Superior temporal gyrus (tissue), 1 donor: ENCODE measurements around the gene FBXO28.

Experiments used
- DNase-seq: peaks from one replicate; pipeline ENCODE4 v3.0.0-alpha.2; 2016; ENCODE audit errors: extremely low spot score

FBXO28 gene

GRCh38 chr1:224095339-224095738, 18.6 kb upstream of the FBXO28 start:
- no peak for DNase-seq

GRCh38 chr1:224095867-224096266, 18.0 kb upstream of the FBXO28 start:
- DNase-seq, result no peak

- no peak for DNase-seq
Measured at GRCh38 chr1:224096773-224097172, 17.1 kb upstream of the FBXO28 start.

- DNase-seq, result no peak
Measured at GRCh38 chr1:224098007-224098406, 15.9 kb upstream of the FBXO28 start.

- DNase-seq, result no peak
Measured at GRCh38 chr1:224106568-224107281, 7.2 kb upstream of the FBXO28 start.

GRCh38 chr1:224107282-224107625, 6.7 kb upstream of the FBXO28 start:
- DNase-seq, result no peak

GRCh38 chr1:224108991-224109390, 4.9 kb upstream of the FBXO28 start:
- DNase-seq, result no peak

GRCh38 chr1:224109981-224110380, 3.9 kb upstream of the FBXO28 start:
- no peak for DNase-seq

- no peak for DNase-seq
Measured at GRCh38 chr1:224113005-224113404, 906 bp upstream of the FBXO28 start.

- DNase-seq, result no peak
Measured at GRCh38 chr1:224113545-224113917, 380 bp upstream of the FBXO28 start.

- DNase-seq, result peak; percentile 52
Measured at GRCh38 chr1:224114787-224115175, 870 bp downstream of the FBXO28 start.

- peak; percentile 83 for DNase-seq
Measured at GRCh38 chr1:224116131-224116530, 2.2 kb downstream of the FBXO28 start.

- no peak for DNase-seq
Measured at GRCh38 chr1:224118688-224119087, 4.8 kb downstream of the FBXO28 start.

- no peak for DNase-seq
Measured at GRCh38 chr1:224123136-224123535, 9.2 kb downstream of the FBXO28 start.

GRCh38 chr1:224124220-224124619, 10.3 kb downstream of the FBXO28 start:
- DNase-seq, result no peak

- no peak for DNase-seq
Measured at GRCh38 chr1:224127925-224128819, 14.3 kb downstream of the FBXO28 start.

GRCh38 chr1:224131253-224131652, 17.3 kb downstream of the FBXO28 start:
- DNase-seq, result no peak

GRCh38 chr1:224132901-224133300, 19.0 kb downstream of the FBXO28 start:
- DNase-seq, result no peak

GRCh38 chr1:224133741-224134299, 19.9 kb downstream of the FBXO28 start:
- DNase-seq, result no peak

GRCh38 chr1:224137518-224137917, 23.6 kb downstream of the FBXO28 start:
- DNase-seq, result no peak

GRCh38 chr1:224138198-224138597, 24.3 kb downstream of the FBXO28 start:
- DNase-seq, result no peak

- no peak for DNase-seq
Measured at GRCh38 chr1:224141693-224142092, 27.8 kb downstream of the FBXO28 start.

- DNase-seq, result no peak
Measured at GRCh38 chr1:224149709-224150108, 35.8 kb downstream of the FBXO28 start.
